GM10266 (cell line): ENCODE results near the gene NINL.

ENCODE experiments used
- DNase-seq: peaks from one replicate; pipeline ENCODE4 v3.0.0; 2012; ENCODE audit errors: extremely low spot score
- TF ChIP-seq, protein P1 (sequence below): IDR thresholded peaks from 2 replicates; pipeline ENCODE4 v1.5.1; 2012; ENCODE audit warnings: mild to moderate bottlenecking, low read depth; ENCODE audit not compliant: control insufficient read depth, insufficient read depth; ENCODE audit errors: missing control alignments

NINL gene

GRCh38 chr20:25408890-25409289, 176.4 kb downstream of the NINL start:
- TF ChIP-seq, protein P1, sequence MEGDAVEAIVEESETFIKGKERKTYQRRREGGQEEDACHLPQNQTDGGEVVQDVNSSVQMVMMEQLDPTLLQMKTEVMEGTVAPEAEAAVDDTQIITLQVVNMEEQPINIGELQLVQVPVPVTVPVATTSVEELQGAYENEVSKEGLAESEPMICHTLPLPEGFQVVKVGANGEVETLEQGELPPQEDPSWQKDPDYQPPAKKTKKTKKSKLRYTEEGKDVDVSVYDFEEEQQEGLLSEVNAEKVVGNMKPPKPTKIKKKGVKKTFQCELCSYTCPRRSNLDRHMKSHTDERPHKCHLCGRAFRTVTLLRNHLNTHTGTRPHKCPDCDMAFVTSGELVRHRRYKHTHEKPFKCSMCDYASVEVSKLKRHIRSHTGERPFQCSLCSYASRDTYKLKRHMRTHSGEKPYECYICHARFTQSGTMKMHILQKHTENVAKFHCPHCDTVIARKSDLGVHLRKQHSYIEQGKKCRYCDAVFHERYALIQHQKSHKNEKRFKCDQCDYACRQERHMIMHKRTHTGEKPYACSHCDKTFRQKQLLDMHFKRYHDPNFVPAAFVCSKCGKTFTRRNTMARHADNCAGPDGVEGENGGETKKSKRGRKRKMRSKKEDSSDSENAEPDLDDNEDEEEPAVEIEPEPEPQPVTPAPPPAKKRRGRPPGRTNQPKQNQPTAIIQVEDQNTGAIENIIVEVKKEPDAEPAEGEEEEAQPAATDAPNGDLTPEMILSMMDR: no peak
- no peak for DNase-seq

DNA sequence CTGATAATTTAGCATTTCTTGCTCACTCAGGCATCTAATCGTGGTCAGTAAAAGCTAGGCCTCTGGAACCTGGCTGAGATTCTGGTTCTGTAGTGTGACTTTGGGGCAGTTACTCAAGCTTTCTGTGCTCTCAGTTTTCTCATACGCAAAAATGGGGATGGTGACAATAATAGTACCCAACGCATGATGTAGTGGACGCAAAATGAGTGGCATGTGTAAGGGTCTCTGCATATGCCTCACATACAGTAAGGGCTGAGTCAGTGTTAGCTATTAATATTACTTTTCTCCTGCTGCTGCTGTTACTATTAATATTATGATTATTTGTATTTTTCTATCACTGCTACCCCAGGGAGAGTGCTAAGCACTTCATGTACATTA, 177.2 kb downstream of the NINL start:
- DNase-seq: no peak
- TF ChIP-seq, protein P1: no peak

- peak; percentile 85 for DNase-seq
- TF ChIP-seq, protein P1: no peak
Observed at GRCh38 chr20:25407311-25408169, 177.8 kb downstream of the NINL start, which contains the start of gene GINS1. Gene GINS1 (plus strand): TSS chr20:25407673. CDS start chr20:25407821, 148 bp downstream.
